Motor neuron (in vitro differentiated cells): ENCODE data around the gene ACSM5. TPM values are rescaled to one million over a fixed set of nuclear protein-coding genes. Genes with fewer than 3 reads are reported as not detected.

ENCODE experiments used
- ATAC-seq, 8 experiments: fragments of 200-7000 bp; cut with Tn5 transposase; replicated peaks in 6 of 8; 2 replicates each; pipeline ENCODE4 v1.8.0; 2021; ENCODE audit warnings: mild to moderate bottlenecking in 8 of 8, moderate library complexity in 8 of 8
- H3K27ac ChIP-seq, 2 donors: fragments of 250-450 bp; sonication (Bioruptor Pico); 2 replicates each; pipeline ENCODE4 v1.9.0; 2021; ENCODE audit warnings: antibody characterized with exemption in 2 of 2, mild to moderate bottlenecking in 2 of 2, moderate library complexity in 1 of 2
- H3K4me1 ChIP-seq, 2 donors: fragments of 250-450 bp; sonication (Bioruptor Pico); replicated peaks in 1 of 2; 2 replicates each; pipeline ENCODE4 v1.6.1; 2021; ENCODE audit warnings: antibody characterized with exemption in 2 of 2, mild to moderate bottlenecking in 2 of 2, moderate library complexity in 1 of 2
- H3K4me3 ChIP-seq, 5 donors: fragments of 250-450 bp; sonication (Bioruptor Pico); 2 replicates each; pipeline ENCODE4 v1.9.0; 2021; ENCODE audit warnings: antibody characterized with exemption in 5 of 5, mild to moderate bottlenecking in 5 of 5, moderate library complexity in 4 of 5
- WGBS, 10 experiments: fragments of 450-650 bp; shearing (Covaris generic); methylation state at CpG; one replicate each; pipeline ENCODE4 v1.0.0; 2022; 5-methylcytosine and 5-hydroxymethylcytosine counted together
- in situ Hi-C, 9 experiments: fragments of 400-800 bp; cut with MboI; loops; one replicate each; pipeline ENCODE4 v1.15.0; 2021; ENCODE audit warnings: low sequenced_read_pairs in 9 of 9, low pct_unique_long_range_greater_than_20kb in 2 of 9; ENCODE audit not compliant: unreplicated experiment in 9 of 9
- total RNA-seq, 8 experiments: library from RNA; unstranded; fragments of 300-600 nt; gene quantifications; 2 replicates each; pipeline versions ENCODE4 v1.2.3 to v1.2.4, GENCODE V29; 2022

Gene ACSM5, protein sequence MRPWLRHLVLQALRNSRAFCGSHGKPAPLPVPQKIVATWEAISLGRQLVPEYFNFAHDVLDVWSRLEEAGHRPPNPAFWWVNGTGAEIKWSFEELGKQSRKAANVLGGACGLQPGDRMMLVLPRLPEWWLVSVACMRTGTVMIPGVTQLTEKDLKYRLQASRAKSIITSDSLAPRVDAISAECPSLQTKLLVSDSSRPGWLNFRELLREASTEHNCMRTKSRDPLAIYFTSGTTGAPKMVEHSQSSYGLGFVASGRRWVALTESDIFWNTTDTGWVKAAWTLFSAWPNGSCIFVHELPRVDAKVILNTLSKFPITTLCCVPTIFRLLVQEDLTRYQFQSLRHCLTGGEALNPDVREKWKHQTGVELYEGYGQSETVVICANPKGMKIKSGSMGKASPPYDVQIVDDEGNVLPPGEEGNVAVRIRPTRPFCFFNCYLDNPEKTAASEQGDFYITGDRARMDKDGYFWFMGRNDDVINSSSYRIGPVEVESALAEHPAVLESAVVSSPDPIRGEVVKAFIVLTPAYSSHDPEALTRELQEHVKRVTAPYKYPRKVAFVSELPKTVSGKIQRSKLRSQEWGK
- total RNA-seq = 10 to 100 TPM in 1 of 8 experiments, not detected in 7; 10.7 TPM

DNA sequence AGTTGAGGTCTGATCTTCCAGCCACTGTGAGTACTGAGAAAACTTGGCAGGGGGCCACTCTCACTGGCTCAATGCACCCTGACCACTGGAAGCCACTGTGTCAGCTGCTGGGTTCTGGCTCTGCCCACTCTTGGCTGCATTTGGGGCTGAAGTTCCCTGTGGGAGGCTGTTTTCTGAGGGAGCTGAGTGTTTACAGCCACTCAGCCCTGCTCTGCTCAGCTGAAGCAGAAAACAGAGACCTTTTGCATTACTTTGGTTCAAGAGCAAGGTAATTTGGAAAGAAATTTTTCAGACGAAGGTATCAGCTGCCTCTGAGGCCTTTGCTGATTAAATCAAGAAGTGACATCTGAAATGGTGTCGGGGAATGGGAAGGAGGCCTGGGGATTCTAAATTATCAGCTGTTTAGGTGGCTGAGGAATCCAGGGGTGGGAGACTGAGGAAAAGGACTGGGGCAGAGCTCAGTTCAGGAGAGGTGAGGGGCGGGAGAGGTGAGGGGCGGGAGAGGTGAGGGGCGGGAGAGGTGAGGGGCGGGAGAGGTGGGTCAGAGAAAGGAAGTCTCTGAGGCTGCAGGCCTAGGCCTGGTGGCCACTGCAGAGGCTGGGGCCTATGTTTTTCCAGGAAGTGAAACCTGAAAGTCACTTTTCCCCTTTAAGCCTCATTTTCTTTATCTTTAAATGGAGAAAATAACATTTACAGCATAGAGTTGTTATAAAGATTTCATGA lies at the start of gene ACSM5:
Gene ACSM5 (plus strand): TSS at position 137 of the 723 bp plus-strand sequence. CDS start 1,951 bp downstream, outside the sequence.
- Histone ChIP-seq H3K4me3 (no peak within 1 kb of the TSS), H3K27ac (no peak within 1 kb of the TSS), H3K4me1 (no peaks in the 10 kb centered on the region)
- peak in 3 of 8 experiments; percentile 29 to 41 (median 41) for ATAC-seq
- WGBS, 10 experiments = 0 to 80% methylated on average over 1 of the region's 6 CpGs; no CpG with 5 or more reads in 8 of the 10 experiments
- in situ Hi-C loops = no loop called here

GRCh38 chr16:20359997-20360396 lies 49.3 kb upstream of the ACSM5 start:
- no peak for ATAC-seq

DNA sequence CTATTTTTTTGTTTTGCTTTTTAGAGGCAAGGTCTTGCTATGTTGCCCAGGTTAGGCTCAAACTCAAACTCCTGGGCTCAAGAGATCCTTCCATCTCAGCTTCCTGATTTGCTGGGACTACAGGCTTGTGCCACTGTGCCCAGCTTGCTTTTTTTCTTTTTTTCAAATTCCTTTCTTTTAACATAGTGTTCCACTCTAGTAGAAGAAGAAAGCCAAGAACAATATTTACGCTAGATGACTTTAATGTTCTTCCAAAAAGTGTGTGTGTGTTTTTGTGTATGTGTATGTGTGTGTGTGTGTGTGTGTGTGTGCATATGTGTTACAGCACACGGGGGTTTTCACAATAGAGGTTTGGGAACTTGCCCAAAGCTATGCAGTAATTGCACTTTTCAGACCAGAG lies 46.1 kb upstream of the ACSM5 start:
- no peak for ATAC-seq
- 0 to 100% (median 60%) methylated on average over 1 to 2 of the region's 2 CpGs; no CpG with 5 or more reads in 3 of the 10 experiments for WGBS, 10 experiments
- in situ Hi-C loops = no loop called here

More at GRCh38 chr16:20359997-20360396, 49.3 kb upstream of the ACSM5 start:
- no peak overlapping the region for H3K4me3 ChIP-seq
- H3K4me1 ChIP-seq = no peaks in the 10 kb centered on the region
- H3K27ac ChIP-seq = no peak overlapping the region
- WGBS, 10 experiments = 0 to 56% (median 17%) methylated on average over 1 to 2 of the region's 2 CpGs; no CpG with 5 or more reads in 5 of the 10 experiments
- in situ Hi-C loops = no loop called here

DNA sequence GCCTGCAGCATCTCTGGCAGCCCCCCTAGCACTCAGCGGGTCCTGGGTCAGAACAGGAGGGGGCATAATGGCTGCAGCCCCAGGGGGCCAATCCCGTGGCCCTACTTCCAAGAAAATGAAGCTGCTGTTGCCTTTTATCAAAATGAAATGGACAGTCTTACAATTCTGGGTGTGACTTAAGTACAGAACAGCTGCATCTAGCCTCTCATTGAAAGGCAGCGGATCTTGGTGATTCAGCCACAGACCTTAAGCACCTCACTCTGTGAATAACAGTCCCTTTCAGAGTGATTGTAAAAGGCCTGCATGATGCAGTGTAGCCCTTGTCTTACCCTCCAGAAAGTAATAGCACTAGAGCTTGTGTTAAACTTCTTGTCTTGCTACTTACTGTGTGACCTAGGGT lies 45.3 kb upstream of the ACSM5 start:
- 8 to 100% (median 40%) methylated on average over 1 to 3 of the region's 3 CpGs; no CpG with 5 or more reads in 3 of the 10 experiments for WGBS, 10 experiments
- H3K4me1 ChIP-seq = no peaks in the 10 kb centered on the region
- H3K27ac ChIP-seq = no peak overlapping the region
- in situ Hi-C loops = no loop called here
- ATAC-seq = no peak
- no peak overlapping the region for H3K4me3 ChIP-seq

More for the DNA sequence above, 46.1 kb upstream of the ACSM5 start:
- H3K27ac ChIP-seq = no peak overlapping the region
- H3K4me1 ChIP-seq = no peaks in the 10 kb centered on the region
- no peak overlapping the region for H3K4me3 ChIP-seq

DNA sequence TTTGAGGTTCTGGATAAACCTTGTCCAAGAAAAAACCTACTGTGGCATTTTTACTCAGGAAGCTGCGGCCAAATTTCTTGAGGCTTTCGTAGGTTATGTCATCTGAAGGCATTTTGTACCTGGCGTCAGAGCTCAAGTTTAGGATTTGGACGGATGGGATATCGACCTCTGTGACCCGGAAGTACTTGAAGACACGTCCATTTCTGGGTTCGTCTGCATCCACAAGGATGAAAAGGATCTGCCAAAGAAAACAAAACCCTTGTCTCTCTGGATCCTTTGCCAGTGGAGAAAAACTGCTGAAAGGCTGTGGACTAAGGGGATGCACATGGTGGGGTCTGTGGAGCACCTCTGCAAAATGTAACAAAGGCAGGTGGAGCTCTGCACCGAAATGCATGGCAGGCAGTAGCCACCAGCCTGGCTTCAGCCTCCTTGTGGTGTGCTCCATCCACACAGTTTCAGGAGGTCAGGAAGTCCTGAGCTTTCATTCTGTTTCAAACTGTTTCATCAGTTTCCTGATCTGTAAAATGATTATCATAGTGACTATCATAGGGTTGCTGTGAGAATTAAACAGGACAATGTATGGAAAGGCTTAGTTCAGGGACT lies 39.8 kb upstream of the ACSM5 start:
- in situ Hi-C loops = no loop called here
- no peaks in the 10 kb centered on the region for H3K4me1 ChIP-seq
- H3K4me3 ChIP-seq = no peak overlapping the region
- WGBS, 10 experiments = 10 to 90% (median 71%) methylated on average over 1 to 8 of the region's 9 CpGs; no CpG with 5 or more reads in 1 of the 10 experiments
- no peak overlapping the region for H3K27ac ChIP-seq
- ATAC-seq = no peak

DNA sequence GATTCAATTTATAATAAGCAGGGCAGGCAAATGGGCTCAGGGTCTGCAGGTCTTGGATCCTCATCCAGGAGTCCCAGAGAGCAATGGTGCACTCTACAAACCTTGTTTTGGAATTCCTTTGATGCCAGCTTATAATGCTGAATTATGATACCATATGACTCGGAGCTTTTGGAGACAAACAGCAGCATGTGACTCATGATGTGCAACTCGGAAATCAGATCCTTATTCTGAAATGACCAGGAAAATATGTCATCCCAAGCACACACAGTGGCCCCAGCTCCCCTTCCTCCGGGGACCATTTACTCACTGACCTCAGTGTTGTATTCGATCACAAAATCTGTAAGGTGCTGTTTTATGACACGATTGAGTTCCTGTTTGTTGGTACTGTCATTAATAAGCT lies 36.6 kb upstream of the ACSM5 start:
- Histone ChIP-seq H3K4me1 (no peaks in the 10 kb centered on the region), H3K4me3 (no peak overlapping the region), H3K27ac (no peak overlapping the region)
- WGBS, 10 experiments = 0 to 94% (median 56%) methylated on average over 1 to 5 of the region's 5 CpGs; no CpG with 5 or more reads in 2 of the 10 experiments
- ATAC-seq = no peak
- in situ Hi-C loops = no loop called here

DNA sequence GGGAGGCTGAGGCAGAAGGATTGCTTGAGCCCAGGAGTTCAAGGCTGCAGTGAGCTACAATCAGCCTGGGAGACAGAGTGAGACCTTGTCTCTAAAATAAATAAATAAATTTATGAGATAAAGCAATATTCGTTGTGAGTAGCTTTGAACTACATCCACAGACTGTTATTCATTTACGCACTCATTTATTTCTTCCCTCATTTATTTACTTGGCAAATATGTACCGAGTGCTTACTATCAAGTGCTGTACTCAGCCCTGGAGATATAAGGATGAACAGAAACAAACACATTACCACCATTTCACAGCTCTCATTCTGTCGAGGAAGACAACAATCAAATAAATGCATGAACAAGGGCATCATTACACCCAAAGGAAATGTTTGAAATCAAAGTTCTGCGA lies 32.2 kb upstream of the ACSM5 start:
- Histone ChIP-seq H3K27ac (no peak overlapping the region), H3K4me3 (no peak overlapping the region), H3K4me1 (no peaks in the 10 kb centered on the region)
- in situ Hi-C loops = loop anchor here in 4 of 9 experiments (25.0 kb wide), 4 partner anchors 335 to 790 kb away; no protein-coding TSS in a partner anchor
- no peak for ATAC-seq
- WGBS, 10 experiments = 10 to 100% (median 70%) methylated on average over 1 to 5 of the region's 5 CpGs

DNA sequence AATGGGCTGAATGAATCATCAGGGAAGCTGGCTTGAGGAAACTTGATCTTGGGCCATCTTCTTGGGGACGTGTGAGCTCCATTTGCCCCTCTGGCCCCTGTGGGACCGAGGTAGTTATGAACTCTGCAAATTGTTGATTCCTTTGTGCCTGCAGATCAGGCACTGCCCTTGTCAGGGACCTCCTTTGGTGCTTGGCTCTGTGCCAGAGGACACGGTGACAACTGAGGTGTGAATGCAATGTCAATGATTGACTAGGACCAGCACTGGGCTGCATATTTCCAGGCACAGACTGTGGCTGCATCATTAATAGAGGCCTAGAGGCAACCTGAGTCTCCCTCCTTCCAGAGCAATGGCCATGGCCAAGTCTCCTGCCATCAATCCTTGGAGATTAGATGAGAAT lies 28.6 kb upstream of the ACSM5 start:
- Histone ChIP-seq H3K27ac (no peak overlapping the region), H3K4me1 (peaks cover 4 to 5% of the 10 kb centered on the region in 2 donors), H3K4me3 (no peak overlapping the region)
- 67% methylated on average over 1 of the region's 3 CpGs; no CpG with 5 or more reads in 9 of the 10 experiments for WGBS, 10 experiments
- ATAC-seq = no peak
- in situ Hi-C loops = loop anchor here (10.0 to 25.0 kb wide), 7 partner anchors 332 to 793 kb away; no protein-coding TSS in a partner anchor

DNA sequence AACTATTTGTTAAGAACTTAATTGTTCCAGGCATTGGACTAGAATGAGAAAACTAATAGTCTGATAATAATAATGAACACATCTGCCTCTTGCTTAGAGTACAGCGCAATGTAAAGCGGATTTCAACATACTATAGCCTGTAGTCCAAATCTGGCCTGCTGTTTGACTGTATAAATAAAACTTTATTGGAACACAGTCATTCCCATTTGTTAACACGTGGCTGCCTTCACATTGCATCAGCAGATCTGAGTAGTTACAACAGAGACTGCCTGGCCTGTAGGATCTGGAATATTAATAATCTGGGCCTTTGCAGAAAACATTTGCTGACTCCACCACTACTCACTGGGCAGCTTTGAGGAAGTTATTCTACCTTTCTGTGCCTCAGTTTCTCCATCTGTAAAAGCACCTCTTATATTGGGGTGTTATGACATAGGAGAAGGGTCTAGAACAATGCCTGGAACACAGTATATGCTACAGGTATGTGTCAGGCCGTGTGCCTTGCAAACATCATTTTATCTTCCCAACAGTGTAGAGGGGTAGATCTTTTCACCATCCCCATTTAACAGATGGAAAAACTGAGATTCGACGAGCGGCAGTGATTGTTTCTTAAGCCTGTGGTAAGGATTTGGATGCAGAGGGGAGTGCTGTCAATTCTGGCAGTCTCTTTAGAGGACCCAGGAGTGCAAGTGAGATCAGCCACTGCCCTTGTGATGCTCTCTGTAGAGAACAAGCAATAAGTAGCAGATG lies 27.0 kb upstream of the ACSM5 start:
- H3K4me1 ChIP-seq = peaks cover 4 to 11% of the 10 kb centered on the region in 2 donors
- WGBS, 10 experiments = 0 to 100% (median 84%) methylated on average over 1 to 4 of the region's 7 CpGs
- no peak overlapping the region for H3K27ac ChIP-seq
- no peak for ATAC-seq
- in situ Hi-C loops = loop anchor here (10.0 to 25.0 kb wide), 7 partner anchors 330 to 795 kb away; no protein-coding TSS in a partner anchor
- no peak overlapping the region for H3K4me3 ChIP-seq

DNA sequence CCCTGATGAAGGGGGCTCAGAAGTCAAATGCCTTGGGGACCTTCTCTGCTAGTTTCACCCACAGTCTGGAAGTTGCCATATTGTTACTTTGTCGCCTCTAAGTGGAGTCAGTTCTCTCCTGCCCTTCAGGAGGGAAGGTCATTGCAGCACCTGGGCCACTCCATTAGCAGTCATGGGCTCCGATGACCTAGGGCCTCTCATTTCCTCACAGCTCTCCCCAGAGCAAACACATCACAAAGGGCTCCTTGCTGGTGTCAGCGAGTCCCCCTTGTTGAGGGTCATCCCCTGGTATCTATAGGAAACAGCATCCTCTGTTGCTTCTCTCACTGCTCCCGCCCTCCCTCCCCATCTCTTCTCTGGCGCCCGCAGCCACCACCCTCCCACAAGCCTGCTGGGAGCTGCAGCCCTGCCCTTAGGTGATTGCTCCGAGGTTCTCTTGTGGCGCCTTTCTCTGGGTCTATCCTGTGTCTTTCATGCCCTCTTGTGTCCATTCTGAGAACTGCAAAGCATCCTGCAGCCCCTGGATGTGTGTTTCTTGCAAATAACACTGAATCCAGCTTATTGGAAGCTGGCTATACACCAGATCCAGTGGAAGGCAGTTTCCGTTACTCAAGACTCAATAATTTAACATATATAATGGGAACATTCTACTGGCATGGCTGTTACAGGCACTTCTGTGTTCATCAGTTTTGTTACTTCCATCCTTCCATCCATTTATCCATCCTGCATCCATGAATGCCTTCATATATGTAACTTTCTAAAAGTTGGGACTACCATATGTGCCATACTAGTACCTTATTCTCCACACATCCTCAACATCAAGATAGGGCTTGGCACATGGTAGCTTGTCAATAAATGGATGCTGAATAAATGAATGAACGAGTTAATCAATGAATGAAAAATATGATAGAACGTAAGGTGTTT lies 26.0 kb upstream of the ACSM5 start:
- 6 to 100% (median 60%) methylated on average over 1 to 4 of the region's 11 CpGs; no CpG with 5 or more reads in 2 of the 10 experiments for WGBS, 10 experiments
- Histone ChIP-seq H3K27ac (no peak overlapping the region), H3K4me3 (no peak overlapping the region), H3K4me1 (peaks cover 4 to 11% of the 10 kb centered on the region in 2 donors)
- peak; percentile 92 to 97 (median 94) for ATAC-seq
- in situ Hi-C loops = loop anchor here (10.0 to 25.0 kb wide), 7 partner anchors 329 to 796 kb away; no protein-coding TSS in a partner anchor
